H1 (cell line): Measurements from ENCODE around the gene PLXNA4. TPM values are rescaled to one million over a fixed set of nuclear protein-coding genes. Genes with fewer than 3 reads are reported as not detected.

ENCODE experiments used
- CEBPB ChIP-seq: IDR thresholded peaks from 2 replicates; pipeline ENCODE4 v1.6.1; 2012; ENCODE audit warnings: low read depth, low read length
- CREB1 ChIP-seq: IDR thresholded peaks from 2 replicates; pipeline ENCODE4 v1.6.1; 2012; ENCODE audit warnings: inconsistent platforms
- EGR1 ChIP-seq: IDR thresholded peaks from 2 replicates; pipeline ENCODE4 v1.6.1; 2011; ENCODE audit warnings: low read depth, low read length, borderline replicate concordance
- GABPA ChIP-seq: IDR thresholded peaks from 2 replicates; pipeline ENCODE4 v1.6.1; 2011; ENCODE audit warnings: mild to moderate bottlenecking, low read length, moderate library complexity, borderline replicate concordance; ENCODE audit not compliant: insufficient read depth
- HDAC6 ChIP-seq: IDR thresholded peaks from one replicate; pipeline ENCODE4 v1.7.1; 2012; ENCODE audit warnings: low read depth, mild to moderate bottlenecking, inconsistent platforms, low read length, moderate library complexity
- JUN ChIP-seq: IDR thresholded peaks from 2 replicates; pipeline ENCODE4 v1.6.1; 2011; ENCODE audit warnings: low read depth, mild to moderate bottlenecking, improper control_type of control experiment, low read length
- KDM1A ChIP-seq: fragments of 200-600, 300-600 bp; sonication (generic); IDR thresholded peaks from 2 replicates; pipeline ENCODE4 v1.7.1; 2016; ENCODE audit warnings: mild to moderate bottlenecking, low read length, borderline replicate concordance
- KDM5A ChIP-seq: fragments of 200-600 bp; IDR thresholded peaks from 2 replicates; pipeline ENCODE4 v1.7.1; 2012; ENCODE audit warnings: mild to moderate bottlenecking, low read length, inconsistent platforms, mixed read lengths
- NANOG ChIP-seq: IDR thresholded peaks from 2 replicates; pipeline ENCODE4 v1.6.1; 2011; ENCODE audit warnings: low read length, low read depth, mild to moderate bottlenecking, inconsistent platforms; ENCODE audit not compliant: insufficient read depth, poor library complexity, severe bottlenecking
- POLR2AphosphoS5 ChIP-seq: IDR thresholded peaks from 2 replicates; pipeline ENCODE4 v1.6.1; 2011; ENCODE audit warnings: low read depth, low read length
- RFX5 ChIP-seq: IDR thresholded peaks from 2 replicates; pipeline ENCODE4 v1.6.1; 2011; ENCODE audit warnings: low read depth, low read length, improper control_type of control experiment, borderline replicate concordance
- RXRA ChIP-seq: IDR thresholded peaks from 2 replicates; pipeline ENCODE4 v1.6.1; 2011; ENCODE audit warnings: low read depth, mild to moderate bottlenecking, low read length, moderate library complexity; ENCODE audit not compliant: insufficient read depth
- SIN3A ChIP-seq, 2 experiments: IDR thresholded peaks in 1 of 2; conservative IDR thresholded peaks in 1 of 2; 2 replicates each; pipeline ENCODE4 v1.6.1; 2011 to 2012; ENCODE audit warnings: low read length in 2 of 2, improper control_type of control experiment in 1 of 2, low read depth in 1 of 2, mild to moderate bottlenecking in 1 of 2
- SIX5 ChIP-seq: IDR thresholded peaks from 2 replicates; pipeline ENCODE4 v1.6.1; 2011; ENCODE audit warnings: mild to moderate bottlenecking, low read depth, low read length
- SP1 ChIP-seq: IDR thresholded peaks from 2 replicates; pipeline ENCODE4 v1.6.1; 2011; ENCODE audit warnings: low read depth, low read length
- SP4 ChIP-seq: IDR thresholded peaks from 2 replicates; pipeline ENCODE4 v1.6.1; 2012; ENCODE audit warnings: low read length, inconsistent platforms
- SUZ12 ChIP-seq: fragments of 200-600 bp; sonication (generic); IDR thresholded peaks from 2 replicates; pipeline ENCODE4 v1.6.1; 2012; ENCODE audit warnings: mild to moderate bottlenecking, inconsistent platforms, low read length, moderate library complexity, mixed read lengths
- TCF12 ChIP-seq: IDR thresholded peaks from 2 replicates; pipeline ENCODE4 v1.6.1; 2011; ENCODE audit warnings: low read depth, mild to moderate bottlenecking, low read length
- TEAD4 ChIP-seq: IDR thresholded peaks from 2 replicates; pipeline ENCODE4 v1.6.1; 2012; ENCODE audit warnings: low read depth, low read length, inconsistent platforms, mixed read lengths
- YY1 ChIP-seq: IDR thresholded peaks from 2 replicates; pipeline ENCODE4 v1.6.1; 2011; ENCODE audit warnings: low read depth, mild to moderate bottlenecking, low read length
- polyA plus RNA-seq, 7 experiments: library from polyadenylated mRNA; depleted of rRNA in 3 of 7; stranded (reverse) in 5 of 7; unstranded in 2 of 7; fragments of >200 nt in 5 of 7; fragments of 200-250 nt in 2 of 7; gene quantifications; 1 replicate in 5 of 7; 2 replicates in 1 of 7; 4 replicates in 1 of 7; pipeline versions ENCODE4 v1.2.1 to v1.2.3, GENCODE V29; 2011 to 2013; ENCODE audit warnings: missing spikeins in 2 of 7, mixed read lengths in 2 of 7
- total RNA-seq: library from RNA; stranded (reverse); fragmentation: NEBNext Ultra II Directional; extraction: Animal tissue kit (Norgen Biotek cat#: 25700); gene quantifications from 2 replicates; pipeline ENCODE4 v1.2.1, GENCODE V29; 2021

PLXNA4 gene
- total and polyA plus RNA-seq, 2 of the 8 experiments (the other 6 are each of a cell fraction or from before 2014, with no cell fraction given) = 0.76 to 0.79 TPM

- TF ChIP-seq RXRA (no peak), RFX5 (no peak), YY1 (peak; percentile 24; the same call in 1 of the 2 replicates), JUN (no peak), SIX5 (no peak), EGR1 (peak; percentile 3; the same call in 1 of the 2 replicates), HDAC6 (no peak), CREB1 (no peak), TCF12 (peak; percentile 98), POLR2AphosphoS5 (no peak), KDM1A (peak; percentile 99), TEAD4 (no peak), SP4 (no peak), SUZ12 (no peak), KDM5A (no peak), CEBPB (no peak), SP1 (peak; percentile 90), NANOG (peak; percentile 63), SIN3A (conservative IDR thresholded peaks at IDR 0.05 in 1 of 2, IDR thresholded peaks at IDR 0.05 in 1 of 2; ENCODE audit: low read depth in 1 of 2, low read length in 2 of 2) (peak; percentile 80 to 84; a peak in 3 of 4 replicates), GABPA (no peak)
Measured at GRCh38 chr7:132187869-132188789, 388.1 kb downstream of the PLXNA4 start (continued).
